HepG2 (cell line): Measurements from ENCODE around the gene ITGAE. TPM values are rescaled to one million over a fixed set of nuclear protein-coding genes. Genes with fewer than 3 reads are reported as not detected.

Experiments
- ARNTL ChIP-seq: sonication (generic); formaldehyde crosslinking; IDR thresholded peaks from 2 replicates; pipeline ENCODE4 v1.4.0; 2020; ENCODE audit warnings: mild to moderate bottlenecking, missing genetic modification reagents
- ATRX ChIP-seq: sonication (generic); formaldehyde crosslinking; IDR thresholded peaks from 2 replicates; pipeline ENCODE4 v1.4.0; 2020; ENCODE audit warnings: missing genetic modification reagents, borderline replicate concordance
- BRCA1 ChIP-seq: sonication (generic); formaldehyde crosslinking; IDR thresholded peaks from 2 replicates; pipeline ENCODE4 v1.4.0; 2020; ENCODE audit warnings: missing genetic modification reagents
- CHCHD3 ChIP-seq: sonication (generic); formaldehyde crosslinking; IDR thresholded peaks from 2 replicates; pipeline ENCODE4 v1.8.0; 2022; ENCODE audit warnings: mild to moderate bottlenecking, missing genetic modification reagents, moderate library complexity
- CSRNP2 ChIP-seq: sonication (generic); formaldehyde crosslinking; conservative IDR thresholded peaks from 2 replicates; pipeline ENCODE4 v1.8.0; 2022; ENCODE audit warnings: low read depth, missing genetic modification reagents
- GTF3A ChIP-seq: sonication (generic); formaldehyde crosslinking; conservative IDR thresholded peaks from 2 replicates; pipeline ENCODE4 v1.4.0; 2020; ENCODE audit warnings: mild to moderate bottlenecking, missing genetic modification reagents
- KDM5B ChIP-seq: sonication (generic); formaldehyde crosslinking; IDR thresholded peaks from 2 replicates; pipeline ENCODE4 v1.4.0; 2020; ENCODE audit warnings: missing genetic modification reagents, mild to moderate bottlenecking, borderline replicate concordance
- KLF16 ChIP-seq, 2 experiments: sonication (generic) in 1 of 2; formaldehyde crosslinking in 1 of 2; IDR thresholded peaks; 2 replicates each; pipeline versions ENCODE4 v1.6.1 to v1.8.0; 2016 to 2023; ENCODE audit warnings: missing genetic modification reagents in 2 of 2, missing compliant biosample characterization in 1 of 2
- PAWR ChIP-seq: sonication (generic); formaldehyde crosslinking; IDR thresholded peaks from 2 replicates; pipeline ENCODE4 v1.4.0; 2020; ENCODE audit warnings: missing genetic modification reagents, mild to moderate bottlenecking, borderline replicate concordance
- PBX3 ChIP-seq: sonication (generic); formaldehyde crosslinking; IDR thresholded peaks from 2 replicates; pipeline ENCODE4 v1.8.1; 2023; ENCODE audit warnings: missing genetic modification reagents, inconsistent platforms, borderline replicate concordance
- PREB ChIP-seq: sonication (generic); formaldehyde crosslinking; IDR thresholded peaks from 2 replicates; pipeline ENCODE4 v1.4.0; 2020; ENCODE audit warnings: missing genetic modification reagents
- SRY ChIP-seq: sonication (generic); formaldehyde crosslinking; IDR thresholded peaks from 2 replicates; pipeline ENCODE4 v1.8.0; 2022; ENCODE audit warnings: mild to moderate bottlenecking, missing genetic modification reagents
- USF2 ChIP-seq, 2 experiments: sonication (generic) in 1 of 2; formaldehyde crosslinking in 1 of 2; IDR thresholded peaks; 2 replicates each; pipeline versions ENCODE4 v1.5.1 to v1.6.1; 2011 to 2020; ENCODE audit warnings: borderline replicate concordance in 1 of 2, low read depth in 1 of 2, low read length in 1 of 2, mild to moderate bottlenecking in 1 of 2, missing genetic modification reagents in 1 of 2, moderate library complexity in 1 of 2
- ZBTB43 ChIP-seq: sonication (generic); formaldehyde crosslinking; conservative IDR thresholded peaks from 2 replicates; pipeline ENCODE4 v1.4.0; 2020; ENCODE audit warnings: missing genetic modification reagents
- ZFP36 ChIP-seq: fragments of 150-350 bp; IDR thresholded peaks from 2 replicates; pipeline ENCODE4 v1.6.1; 2018; ENCODE audit warnings: borderline replicate concordance, low read length, low read depth; ENCODE audit not compliant: partially characterized antibody
- ZFP62 ChIP-seq: sonication (generic); formaldehyde crosslinking; IDR thresholded peaks from 2 replicates; pipeline ENCODE4 v1.4.0; 2020; ENCODE audit warnings: missing genetic modification reagents
- ZNF160 ChIP-seq: sonication (generic); formaldehyde crosslinking; IDR thresholded peaks from 2 replicates; pipeline ENCODE4 v1.8.0; 2022; ENCODE audit warnings: mild to moderate bottlenecking, inconsistent platforms, missing genetic modification reagents
- ZNF292 ChIP-seq: sonication (generic); formaldehyde crosslinking; IDR thresholded peaks from 2 replicates; pipeline ENCODE4 v1.8.1; 2022; ENCODE audit warnings: mild to moderate bottlenecking, low read depth, missing genetic modification reagents, borderline replicate concordance
- ZNF331 ChIP-seq: sonication (generic); formaldehyde crosslinking; IDR thresholded peaks from 2 replicates; pipeline ENCODE4 v1.4.0; 2020; ENCODE audit warnings: missing genetic modification reagents
- ZNF431 ChIP-seq: sonication (generic); formaldehyde crosslinking; IDR thresholded peaks from 2 replicates; pipeline ENCODE4 v1.9.0; 2022; ENCODE audit warnings: missing genetic modification reagents, low read depth, mild to moderate bottlenecking, borderline replicate concordance
- ZNF441 ChIP-seq: sonication (generic); formaldehyde crosslinking; IDR thresholded peaks from 2 replicates; pipeline ENCODE4 v1.7.0; 2021; ENCODE audit warnings: missing genetic modification reagents, borderline replicate concordance
- polyA plus RNA-seq, 8 experiments: library from polyadenylated mRNA; depleted of rRNA in 3 of 8; stranded (reverse) in 7 of 8; unstranded in 1 of 8; fragments of >200 nt; fragmentation: Illumina TruSeq in 4 of 8; extraction: Trizol in 4 of 8; gene quantifications; 2 replicates each; pipeline versions ENCODE4 v1.2.1 to v1.2.3, GENCODE V29; 2011 to 2016; ENCODE audit warnings: low read depth in 4 of 8, missing spikeins in 1 of 8, mixed read lengths in 1 of 8; ENCODE audit not compliant: insufficient read depth in 1 of 8
- total RNA-seq, 5 experiments: library from RNA; depleted of rRNA; stranded (reverse); fragments of >200 nt; fragmentation: Illumina TruSeq; extraction: Trizol; gene quantifications; 2 replicates each; pipeline ENCODE4 v1.2.3, GENCODE V29; 2016; ENCODE audit warnings: low read depth in 1 of 5

ITGAE gene
- total and polyA plus RNA-seq, 2 of the 13 experiments (the other 11 are each of a cell fraction or from before 2014, with no cell fraction given): 42.3 to 49.0 TPM

GRCh38 chr17:3795390-3796102 is 5.4 kb downstream of the ITGAE start (continued):
- TF ChIP-seq ZBTB43 (CRISPR knock-in tag) (0 out of 2 replicates have a peak, but pooled peaks have one; percentile 16), CHCHD3 (CRISPR knock-in tag) (peak; percentile 73; the same call in 1 of the 2 replicates), PBX3 (CRISPR knock-in tag) (no peak), ZNF331 (CRISPR knock-in tag) (peak; percentile 26; the same call in 1 of the 2 replicates), ZNF292 (peak; percentile 75; the same call in 1 of the 2 replicates), GTF3A (CRISPR knock-in tag) (no peak), KDM5B (CRISPR knock-in tag) (0 out of 2 replicates have a peak, but pooled peaks have one; percentile 2), USF2 (IDR thresholded peaks at IDR 0.05; ENCODE audit: low read depth, low read length) (no peak), USF2 (CRISPR knock-in tag; IDR thresholded peaks at IDR 0.05; ENCODE audit: borderline replicate concordance) (no peak; the same call in 1 of the 2 replicates), ARNTL (CRISPR knock-in tag) (peak; percentile 50; the same call in 1 of the 2 replicates), BRCA1 (CRISPR knock-in tag) (no peak), KLF16 (CRISPR knock-in tag; IDR thresholded peaks at IDR 0.05) (no peak), ZFP62 (CRISPR knock-in tag) (no peak), ZFP36 (no peak), PAWR (CRISPR knock-in tag) (no peak), ZNF160 (CRISPR knock-in tag) (no peak), CSRNP2 (no peak), ATRX (CRISPR knock-in tag) (no peak), ZNF441 (CRISPR knock-in tag) (no peak), SRY (CRISPR knock-in tag) (0 out of 2 replicates have a peak, but pooled peaks have one; percentile 15), ZNF431 (CRISPR knock-in tag) (no peak), PREB (CRISPR knock-in tag) (no peak)
